H9 (cell line): ENCODE results near the gene BCAT1. TPM values are rescaled to one million over a fixed set of nuclear protein-coding genes. Genes with fewer than 3 reads are reported as not detected.
A peak's percentile ranks its signal among the peaks of the same experiment; 100 is the strongest.

ENCODE experiments used
- DNase-seq: peaks from one replicate; pipeline ENCODE4 v3.0.0-alpha.2; 2017
- H2AFZ ChIP-seq: one replicate; pipeline ENCODE4 v1.6.1; 2013; ENCODE audit warnings: mild to moderate bottlenecking, low read length, control low read depth, moderate library complexity
- H2AK5ac ChIP-seq: 2 replicates; pipeline ENCODE4 v1.6.1; 2013; ENCODE audit warnings: low read length, control low read depth, mixed read lengths; ENCODE audit not compliant: insufficient read length
- H2BK120ac ChIP-seq: one replicate; pipeline ENCODE4 v1.6.1; 2013; ENCODE audit warnings: low read depth, mild to moderate bottlenecking, low read length, control low read depth, inconsistent platforms; ENCODE audit not compliant: poor library complexity, severe bottlenecking
- H2BK12ac ChIP-seq: 2 replicates; pipeline ENCODE4 v1.6.1; 2013; ENCODE audit warnings: low read length, control low read depth, mixed read lengths, low read depth; ENCODE audit not compliant: insufficient read length
- H2BK15ac ChIP-seq: 2 replicates; pipeline ENCODE4 v1.6.1; 2013; ENCODE audit warnings: low read depth, low read length, control low read depth
- H2BK20ac ChIP-seq: one replicate; pipeline ENCODE4 v1.6.1; 2013; ENCODE audit warnings: low read depth, mild to moderate bottlenecking, low read length, control low read depth, inconsistent platforms; ENCODE audit not compliant: poor library complexity, severe bottlenecking
- H2BK5ac ChIP-seq: 2 replicates; pipeline ENCODE4 v1.6.1; 2013; ENCODE audit warnings: low read length, control low read depth, mixed read lengths; ENCODE audit not compliant: insufficient read length
- H3K14ac ChIP-seq: 2 replicates; pipeline ENCODE4 v1.6.1; 2013; ENCODE audit warnings: low read length, control low read depth; ENCODE audit not compliant: insufficient read depth
- H3K18ac ChIP-seq: 2 replicates; pipeline ENCODE4 v1.6.1; 2013; ENCODE audit warnings: low read depth, mild to moderate bottlenecking, mixed read lengths, low read length, control low read depth; ENCODE audit not compliant: insufficient read length
- H3K23ac ChIP-seq: 2 replicates; pipeline ENCODE4 v1.6.1; 2013; ENCODE audit warnings: low read length, control low read depth, mixed read lengths, low read depth; ENCODE audit not compliant: insufficient read length
- H3K23me2 ChIP-seq: 2 replicates; pipeline ENCODE4 v1.6.1; 2013; ENCODE audit warnings: low read depth, mild to moderate bottlenecking, mixed read lengths, low read length, control low read depth; ENCODE audit not compliant: insufficient read length, poor library complexity, severe bottlenecking
- H3K27ac ChIP-seq: 2 replicates; pipeline ENCODE4 v1.5.1; 2013; ENCODE audit warnings: low read length, control low read depth, mixed read lengths, low read depth; ENCODE audit not compliant: insufficient read length
- H3K27me3 ChIP-seq: 2 replicates; pipeline ENCODE4 v1.6.1; 2013; ENCODE audit warnings: low read length, control low read depth, inconsistent platforms; ENCODE audit not compliant: insufficient read depth
- H3K4ac ChIP-seq: 2 replicates; pipeline ENCODE4 v1.6.1; 2013; ENCODE audit warnings: low read depth, mild to moderate bottlenecking, control low read depth, inconsistent platforms, low read length, moderate library complexity
- H3K4me1 ChIP-seq: 2 replicates; pipeline ENCODE4 v1.6.1; 2013; ENCODE audit warnings: low read length, control low read depth, inconsistent platforms; ENCODE audit not compliant: insufficient read depth
- H3K4me2 ChIP-seq: 2 replicates; pipeline ENCODE4 v1.6.1; 2013; ENCODE audit warnings: low read length, control low read depth, mixed read lengths; ENCODE audit not compliant: insufficient read length, insufficient read depth
- H3K56ac ChIP-seq: 2 replicates; pipeline ENCODE4 v1.6.1; 2013; ENCODE audit warnings: low read depth, mild to moderate bottlenecking, mixed read lengths, low read length, control low read depth; ENCODE audit not compliant: insufficient read length
- H3K79me1 ChIP-seq: 2 replicates; pipeline ENCODE4 v1.6.1; 2013; ENCODE audit warnings: low read depth, mild to moderate bottlenecking, moderate library complexity, low read length, control low read depth, inconsistent platforms; ENCODE audit not compliant: insufficient read depth, poor library complexity, severe bottlenecking
- H3K79me2 ChIP-seq: 2 replicates; pipeline ENCODE4 v1.6.1; 2013; ENCODE audit warnings: low read length, control low read depth, inconsistent platforms; ENCODE audit not compliant: insufficient read depth
- H3K9ac ChIP-seq: 2 replicates; pipeline ENCODE4 v1.6.1; 2013; ENCODE audit warnings: low read length, control low read depth, mixed read lengths; ENCODE audit not compliant: insufficient read length; ENCODE audit errors: extremely low read depth
- H3K9me3 ChIP-seq: one replicate; pipeline ENCODE4 v1.6.1; 2013; ENCODE audit warnings: low read depth, low read length, inconsistent platforms; ENCODE audit not compliant: control insufficient read depth
- H3T11ph ChIP-seq: one replicate; pipeline ENCODE4 v1.6.1; 2013; ENCODE audit warnings: mild to moderate bottlenecking, low read length, control low read depth, inconsistent platforms
- H4K20me1 ChIP-seq: one replicate; pipeline ENCODE4 v1.6.1; 2013; ENCODE audit not compliant: control insufficient read depth, insufficient read length, insufficient read depth
- H4K5ac ChIP-seq: 2 replicates; pipeline ENCODE4 v1.6.1; 2013; ENCODE audit warnings: low read depth, mild to moderate bottlenecking, mixed read lengths, low read length, control low read depth; ENCODE audit not compliant: insufficient read length
- H4K8ac ChIP-seq: replicated peaks from 2 replicates; pipeline ENCODE4 v1.6.1; 2013; ENCODE audit warnings: low read length, control low read depth, mixed read lengths, low read depth; ENCODE audit not compliant: insufficient read length
- H4K91ac ChIP-seq: 2 replicates; pipeline ENCODE4 v1.6.1; 2013; ENCODE audit warnings: low read depth, mild to moderate bottlenecking, moderate library complexity, mixed read lengths, low read length, control low read depth; ENCODE audit not compliant: insufficient read length
- H3K27ac Mint-ChIP-seq, 3 experiments: 2 replicates in 2 of 3; 3 replicates in 1 of 3; pipeline ENCODE4 v1.8.0; 2020 to 2021; ENCODE audit warnings: mixed read lengths in 3 of 3, mild to moderate bottlenecking in 1 of 3, moderate library complexity in 1 of 3
- H3K27me3 Mint-ChIP-seq: 2 replicates; pipeline ENCODE4 v1.8.0; 2021; ENCODE audit warnings: low read depth, mild to moderate bottlenecking, moderate library complexity, mixed read lengths
- H3K36me3 Mint-ChIP-seq, 3 experiments: 2 replicates in 2 of 3; 3 replicates in 1 of 3; pipeline ENCODE4 v1.8.0; 2020 to 2021; ENCODE audit warnings: low read depth in 3 of 3, mixed read lengths in 3 of 3; ENCODE audit not compliant: insufficient read depth in 1 of 3
- H3K4me1 Mint-ChIP-seq, 2 experiments: 2 replicates each; pipeline ENCODE4 v1.8.0; 2020; ENCODE audit warnings: mixed read lengths in 2 of 2
- H3K4me3 Mint-ChIP-seq, 2 experiments: 2 replicates in 1 of 2; 3 replicates in 1 of 2; pipeline ENCODE4 v1.8.0; 2020 to 2021; ENCODE audit warnings: mild to moderate bottlenecking in 2 of 2, mixed read lengths in 2 of 2, moderate library complexity in 1 of 2
- H3K9me3 Mint-ChIP-seq, 2 experiments: 2 replicates in 1 of 2; 3 replicates in 1 of 2; pipeline ENCODE4 v1.8.0; 2020; ENCODE audit warnings: mild to moderate bottlenecking in 2 of 2, mixed read lengths in 2 of 2, moderate library complexity in 1 of 2
- WGBS: extraction: QIAGEN DNeasy Blood & Tissue Kit; methylation state at CpG from one replicate; pipeline ENCODE4 v1.1.7; 2013; ENCODE audit warnings: missing lambda C conversion rate, low lambda C conversion rate, mixed read lengths; ENCODE audit not compliant: insufficient read length; ENCODE audit errors: extremely low coverage; 5-methylcytosine and 5-hydroxymethylcytosine counted together
- total RNA-seq: library from RNA; stranded (reverse); gene quantifications from 2 replicates; pipeline ENCODE4 v1.2.1, GENCODE V29; 2021
- TF ChIP-seq, protein P1 (sequence below): fragments of 200-600 bp; sonication (generic); conservative IDR thresholded peaks from 3 replicates; pipeline ENCODE4 v1.8.0; 2021; ENCODE audit warnings: antibody characterized with exemption, mild to moderate bottlenecking

Gene BCAT1
- total RNA-seq, 1 experiment from 2014 or later = 244 TPM

GRCh38 chr12:24823808-24824515 lies 124.9 kb downstream of the BCAT1 start:
- Histone ChIP-seq H2AFZ (no peak overlapping the region), H3K14ac (no peak overlapping the region), H3K56ac (no peak overlapping the region), H3K18ac (no peak overlapping the region), H2BK120ac (no peak overlapping the region), H2AK5ac (no peak overlapping the region), H4K8ac (no peak overlapping the region), H3T11ph (no peak overlapping the region), H3K23ac (no peak overlapping the region), H4K5ac (no peak overlapping the region), H3K9ac (no peak overlapping the region), H3K9me3 (no peaks in the 10 kb centered on the region), H2BK15ac (no peak overlapping the region), H4K20me1 (no peaks in the 10 kb centered on the region), H2BK20ac (no peak overlapping the region), H2BK12ac (no peak overlapping the region), H3K4ac (no peak overlapping the region), H2BK5ac (no peak overlapping the region), H4K91ac (no peak overlapping the region), H3K23me2 (no peaks in the 10 kb centered on the region), H3K79me2 (no peaks in the 10 kb centered on the region), H3K27ac (no peak overlapping the region), H3K4me1 (no peaks in the 10 kb centered on the region), H3K4me2 (no peak overlapping the region), H3K79me1 (no peaks in the 10 kb centered on the region), H3K27me3 (no peaks in the 10 kb centered on the region)
- TF ChIP-seq, protein P1, sequence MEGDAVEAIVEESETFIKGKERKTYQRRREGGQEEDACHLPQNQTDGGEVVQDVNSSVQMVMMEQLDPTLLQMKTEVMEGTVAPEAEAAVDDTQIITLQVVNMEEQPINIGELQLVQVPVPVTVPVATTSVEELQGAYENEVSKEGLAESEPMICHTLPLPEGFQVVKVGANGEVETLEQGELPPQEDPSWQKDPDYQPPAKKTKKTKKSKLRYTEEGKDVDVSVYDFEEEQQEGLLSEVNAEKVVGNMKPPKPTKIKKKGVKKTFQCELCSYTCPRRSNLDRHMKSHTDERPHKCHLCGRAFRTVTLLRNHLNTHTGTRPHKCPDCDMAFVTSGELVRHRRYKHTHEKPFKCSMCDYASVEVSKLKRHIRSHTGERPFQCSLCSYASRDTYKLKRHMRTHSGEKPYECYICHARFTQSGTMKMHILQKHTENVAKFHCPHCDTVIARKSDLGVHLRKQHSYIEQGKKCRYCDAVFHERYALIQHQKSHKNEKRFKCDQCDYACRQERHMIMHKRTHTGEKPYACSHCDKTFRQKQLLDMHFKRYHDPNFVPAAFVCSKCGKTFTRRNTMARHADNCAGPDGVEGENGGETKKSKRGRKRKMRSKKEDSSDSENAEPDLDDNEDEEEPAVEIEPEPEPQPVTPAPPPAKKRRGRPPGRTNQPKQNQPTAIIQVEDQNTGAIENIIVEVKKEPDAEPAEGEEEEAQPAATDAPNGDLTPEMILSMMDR = no peak
- DNase-seq = no peak
- H3K9me3 Mint-ChIP-seq = no peaks in the 10 kb centered on the region
- no peaks in the 10 kb centered on the region for H3K27me3 Mint-ChIP-seq
- WGBS = no CpG with 5 or more reads among the region's 5 CpGs
- peaks cover 38 to 80% (median 69%) of the 10 kb centered on the region in 3 experiments; a peak in 6 of 7 replicates for H3K36me3 Mint-ChIP-seq
- H3K27ac Mint-ChIP-seq = peak overlapping the region in 2 of 3 experiments; percentile 23 to 50; a peak in 2 of 7 replicates
- peaks cover 0 to 6% of the 10 kb centered on the region in 2 experiments; a peak in 2 of 4 replicates for H3K4me1 Mint-ChIP-seq
- no peak overlapping the region for H3K4me3 Mint-ChIP-seq
